ENCODE measurements around the gene UCHL3.
A peak's percentile ranks its signal among the peaks of the same experiment; 100 is the strongest.

Gene UCHL3

GRCh38 chr13:75550159-75550567 lies 572 bp downstream of the UCHL3 start:
- DNase-seq: peak; percentile 22 to 51

DNA sequence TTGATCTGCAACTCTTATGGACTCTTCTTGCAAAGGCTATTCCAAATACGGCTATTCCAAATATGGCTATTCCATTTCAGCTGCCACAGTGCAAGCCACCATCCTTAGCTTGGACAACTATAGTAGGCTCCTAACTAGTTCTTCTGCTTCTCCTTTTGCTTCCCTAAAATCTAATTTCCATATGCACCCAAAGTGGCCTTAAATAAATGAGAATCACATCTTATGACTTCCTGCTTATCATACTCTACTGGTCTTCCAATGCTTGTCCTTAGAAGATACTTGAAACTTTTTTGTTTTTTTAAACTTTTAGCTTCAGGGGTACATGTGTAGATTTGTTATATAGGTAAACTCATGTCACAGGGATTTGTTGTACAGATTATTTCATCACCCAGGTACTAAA lies 4.9 kb downstream of the UCHL3 start:
- DNase-seq: no peak

- no peak for DNase-seq
Measured at GRCh38 chr13:75554981-75555380, 5.4 kb downstream of the UCHL3 start.

DNA sequence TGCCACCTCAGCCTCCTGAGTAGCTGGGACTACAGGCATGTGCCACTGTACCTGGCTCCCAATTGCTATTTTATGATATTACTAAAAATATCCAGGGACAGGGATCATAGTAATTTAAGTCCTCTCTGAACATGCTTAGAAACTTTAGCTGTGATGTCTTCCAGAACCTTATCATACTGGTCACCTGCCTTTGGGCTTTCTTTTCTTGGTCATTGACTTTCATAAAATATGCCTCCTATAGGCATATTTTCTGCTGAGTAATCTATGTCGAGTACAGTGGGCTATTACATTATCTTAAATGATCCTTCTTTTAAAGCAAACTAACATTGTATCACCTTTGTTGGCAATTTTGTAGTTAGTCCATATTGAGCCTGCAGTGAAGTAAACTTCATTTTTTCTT lies 6.2 kb downstream of the UCHL3 start:
- no peak for DNase-seq

- no peak for DNase-seq
Measured at GRCh38 chr13:75556961-75557360, 7.4 kb downstream of the UCHL3 start.

DNA sequence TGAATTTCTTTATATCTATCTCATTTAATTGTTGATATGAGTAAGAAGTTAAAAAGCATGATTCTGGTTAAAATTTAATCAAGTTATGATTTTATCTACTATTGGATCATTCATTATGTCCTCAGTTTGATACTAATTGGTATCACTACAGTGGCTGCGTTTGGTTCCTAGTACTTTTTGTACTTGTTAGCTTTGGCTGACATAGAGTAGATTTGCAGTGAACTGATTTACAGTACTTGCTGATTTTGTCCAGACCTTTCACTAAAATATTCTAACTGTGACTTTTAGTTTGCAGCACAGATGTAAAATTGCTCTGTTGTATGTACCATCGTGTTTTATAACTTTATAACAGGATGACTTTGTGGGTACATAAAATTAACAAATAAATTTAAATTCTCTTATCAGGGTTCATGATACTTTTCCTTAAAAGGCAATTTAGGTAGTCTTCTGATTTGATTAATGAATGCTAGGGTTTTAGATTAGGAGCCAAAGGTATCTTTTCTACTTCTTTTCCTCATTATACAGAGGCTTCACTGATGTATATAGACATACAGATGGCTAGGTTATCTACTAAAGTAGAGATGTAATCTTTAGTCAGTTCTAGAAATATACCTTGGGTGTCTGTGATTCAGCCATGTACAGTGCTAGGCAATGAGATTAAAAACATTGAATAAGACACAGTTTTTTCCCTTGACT lies 8.7 kb downstream of the UCHL3 start:
- DNase-seq: no peak

GRCh38 chr13:75566658-75567057 lies 17.1 kb downstream of the UCHL3 start:
- peak in 1 of 2 experiments; percentile 44 for DNase-seq

GRCh38 chr13:75569576-75569975 lies 20.0 kb downstream of the UCHL3 start:
- no peak for DNase-seq

- DNase-seq: no peak
Measured at GRCh38 chr13:75579529-75579928, 29.9 kb downstream of the UCHL3 start.

DNA sequence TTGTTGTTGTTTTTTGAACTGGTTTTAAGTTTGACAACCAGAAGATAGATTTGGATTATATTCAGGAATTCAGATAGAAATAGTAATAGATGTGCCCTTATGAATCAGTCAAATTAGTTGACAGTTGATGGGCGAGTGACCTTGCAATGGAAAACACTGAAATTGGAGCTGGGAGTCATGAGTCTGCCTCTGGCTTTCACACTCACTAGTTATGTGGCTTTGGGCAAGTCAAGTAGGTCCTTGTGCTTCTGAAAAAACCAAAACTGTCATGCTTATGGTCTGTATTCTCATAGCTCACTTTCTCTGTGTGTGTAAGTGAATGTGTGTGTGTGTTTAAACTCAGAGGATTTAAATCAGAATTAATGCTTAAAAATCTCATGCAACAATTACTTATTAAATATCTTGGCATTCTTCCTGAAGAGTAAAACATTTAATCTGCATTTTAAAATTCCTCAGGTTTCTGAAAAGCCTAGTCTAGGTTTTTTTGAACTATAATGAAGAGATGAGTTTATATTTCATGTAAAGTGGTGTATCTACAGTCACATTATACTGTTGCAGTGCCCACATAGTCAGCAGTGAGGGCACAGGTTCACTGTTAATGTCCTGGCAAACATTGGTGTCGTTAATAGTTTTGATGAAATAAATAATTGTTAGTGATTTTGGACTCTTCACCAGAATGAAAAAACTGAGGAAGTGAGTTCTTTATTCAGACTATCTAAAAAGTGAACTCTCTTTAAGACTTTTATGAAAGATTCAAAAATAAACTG lies 32.5 kb downstream of the UCHL3 start:
- no peak for DNase-seq

DNA sequence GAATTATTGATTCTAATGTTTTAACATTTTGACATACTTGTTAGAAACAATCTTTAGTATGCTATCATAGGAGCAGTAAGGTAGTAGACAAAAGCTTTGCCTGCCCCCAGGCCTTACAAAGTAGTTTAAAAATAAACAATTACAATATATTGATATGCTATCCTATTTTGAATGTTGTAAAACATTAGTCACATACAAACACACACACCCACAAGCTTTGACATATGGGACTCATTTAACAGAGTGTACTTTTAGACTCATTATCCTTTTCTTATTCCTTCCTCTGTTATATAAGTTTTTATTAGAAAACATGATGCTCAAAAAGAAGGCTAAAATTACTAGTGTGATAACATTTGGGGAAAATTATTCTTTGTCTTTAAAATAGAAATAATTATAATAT lies 33.5 kb downstream of the UCHL3 start:
- no peak for DNase-seq

DNA sequence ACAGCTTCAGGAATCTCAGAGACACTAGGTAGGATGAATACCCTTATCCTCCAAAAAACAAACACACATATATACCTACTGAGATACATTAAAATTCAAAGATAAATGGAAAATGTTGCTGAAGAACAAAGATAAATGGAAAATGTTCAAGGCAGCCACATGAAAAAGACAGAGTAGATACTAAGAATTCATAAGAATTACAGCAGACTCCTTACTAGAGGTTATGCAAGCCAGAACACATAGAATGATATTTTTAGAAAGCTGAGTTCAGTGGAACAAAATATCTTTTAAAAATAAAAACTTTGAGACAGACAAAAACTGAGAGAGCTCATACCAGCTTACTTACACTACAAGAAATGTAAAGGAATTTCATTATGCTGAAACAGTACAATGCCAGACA lies 35.6 kb downstream of the UCHL3 start:
- no peak for DNase-seq

DNA sequence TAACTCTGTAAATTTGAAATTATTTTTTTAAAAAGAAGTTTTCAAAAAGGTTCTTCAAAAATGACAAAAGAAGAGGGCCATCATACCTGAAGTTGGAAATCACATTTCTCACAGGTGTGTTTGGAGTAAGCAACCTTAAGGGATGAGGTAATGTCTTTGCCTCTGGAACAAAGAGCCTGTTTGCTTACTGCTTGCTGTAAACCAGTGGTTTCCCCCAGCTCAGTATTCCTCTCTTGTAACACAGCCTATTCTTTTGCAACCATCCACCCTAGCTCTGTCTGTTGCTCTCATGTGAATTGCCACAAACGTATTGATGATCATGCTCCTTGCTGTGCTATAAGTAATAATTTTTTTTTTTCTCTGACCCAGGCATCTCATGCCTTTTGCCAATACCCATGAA lies 38.1 kb downstream of the UCHL3 start:
- no peak for DNase-seq

DNA sequence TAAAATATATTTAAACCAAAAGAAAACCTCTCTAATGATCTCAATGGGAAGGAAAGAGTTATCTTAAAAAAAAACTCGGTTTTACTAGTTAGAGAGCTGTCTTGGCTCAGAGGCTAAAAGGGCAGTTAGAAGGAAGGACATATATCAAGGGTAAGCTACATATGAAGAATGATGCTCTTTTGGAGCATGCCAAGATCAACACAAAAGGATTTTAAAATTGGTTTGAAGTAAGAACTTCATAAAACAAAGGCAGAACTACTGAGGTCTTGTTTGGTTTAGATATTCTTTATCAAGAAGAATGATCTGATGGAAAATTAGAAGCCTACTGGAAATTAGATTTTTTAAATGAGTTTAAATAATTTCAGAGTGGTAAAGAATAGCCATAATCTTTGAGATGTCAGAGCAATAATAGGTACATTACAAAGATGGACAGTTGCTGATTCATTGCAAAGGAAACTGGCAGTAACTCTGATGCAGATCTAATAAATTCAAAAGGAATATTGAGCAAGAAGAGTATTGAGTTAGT lies 47.1 kb downstream of the UCHL3 start:
- DNase-seq: no peak

GRCh38 chr13:75600371-75600770 lies 50.8 kb downstream of the UCHL3 start:
- no peak for DNase-seq

GRCh38 chr13:75603038-75603437 lies 53.4 kb downstream of the UCHL3 start:
- no peak for DNase-seq

- no peak for DNase-seq
Measured at GRCh38 chr13:75607447-75607846, 57.9 kb downstream of the UCHL3 start.

DNA sequence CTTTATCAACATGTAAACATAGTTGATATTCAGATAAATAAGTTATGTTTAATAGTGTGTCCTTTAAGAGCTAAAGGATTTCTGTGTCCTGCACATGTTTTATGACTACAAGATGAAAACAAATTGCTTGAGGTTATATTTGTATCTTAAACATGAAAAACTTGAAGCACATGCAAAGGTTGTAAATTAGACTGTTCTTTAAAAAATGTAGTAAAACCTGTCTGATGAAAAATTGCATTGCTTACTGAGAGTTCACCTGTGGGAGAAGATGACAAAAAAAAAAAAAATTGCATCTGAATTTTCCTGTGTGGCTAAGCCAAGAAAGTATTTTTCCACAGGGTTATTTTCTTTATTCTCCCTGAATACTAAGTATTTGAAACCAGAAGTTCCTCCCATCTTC lies 60.9 kb downstream of the UCHL3 start:
- DNase-seq: no peak

GRCh38 chr13:75612354-75612753 lies 62.8 kb downstream of the UCHL3 start:
- DNase-seq: no peak

DNA sequence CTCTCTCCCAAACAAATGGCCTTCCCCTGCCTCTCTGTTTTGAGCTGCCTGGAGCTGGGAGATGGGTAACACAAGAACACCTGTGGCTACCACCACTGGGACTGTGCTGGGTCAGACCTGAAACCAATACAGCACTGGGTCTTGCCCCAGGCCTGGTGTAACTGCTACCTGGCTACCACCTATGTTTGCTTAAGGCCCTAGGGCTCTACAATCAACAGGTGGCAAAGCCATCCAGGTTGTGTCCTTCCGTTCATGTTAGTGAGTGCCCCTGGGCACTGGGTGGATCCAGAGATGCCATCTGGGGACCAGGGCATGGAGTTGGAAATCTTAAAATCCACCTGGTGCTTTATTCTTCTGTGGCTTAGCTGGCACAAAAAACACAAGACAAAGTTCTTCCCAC lies 67.6 kb downstream of the UCHL3 start:
- no peak for DNase-seq

- no peak for DNase-seq
Measured at GRCh38 chr13:75618308-75618707, 68.7 kb downstream of the UCHL3 start.

- DNase-seq: no peak
Measured at GRCh38 chr13:75620020-75620419, 70.4 kb downstream of the UCHL3 start.

GRCh38 chr13:75621147-75621546 lies 71.6 kb downstream of the UCHL3 start:
- peak in 1 of 2 experiments; percentile 55 for DNase-seq

DNA sequence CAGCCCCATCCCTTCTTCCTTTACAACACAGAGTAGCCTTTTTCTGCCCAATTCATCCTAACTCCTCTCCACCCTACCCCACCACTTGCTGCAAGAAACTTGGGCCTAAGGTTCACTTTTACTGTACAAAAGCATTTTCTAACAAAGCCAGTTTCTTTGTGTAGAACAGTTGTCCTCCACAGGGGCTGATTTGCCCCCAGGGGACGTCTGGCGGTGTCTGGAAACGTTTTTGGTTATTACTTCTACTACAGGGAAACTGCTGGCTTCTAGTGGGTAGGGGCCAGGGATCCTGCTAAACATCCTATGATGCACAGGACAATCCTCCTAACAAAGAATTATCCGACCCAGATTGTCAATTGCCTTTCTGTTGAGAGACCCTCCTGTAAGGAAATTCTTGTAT lies 79.2 kb downstream of the UCHL3 start:
- no peak for DNase-seq

Data from SW 1271 (cell line).